NCI-H2227 treated with DMSO at 0.1 percent for 48 hours (cell line): ENCODE measurements around the gene COL15A1.
"Not testable (repeated sequence)": the region's sequence is repeated elsewhere in the genome, so short reads cannot be mapped to it uniquely, and the experiment has no call there.

Source experiments
- DNase-seq: peaks from one replicate; lab custom pipeline; 2025; lab: John Stamatoyannopoulos, UW

The COL15A1 gene

DNA sequence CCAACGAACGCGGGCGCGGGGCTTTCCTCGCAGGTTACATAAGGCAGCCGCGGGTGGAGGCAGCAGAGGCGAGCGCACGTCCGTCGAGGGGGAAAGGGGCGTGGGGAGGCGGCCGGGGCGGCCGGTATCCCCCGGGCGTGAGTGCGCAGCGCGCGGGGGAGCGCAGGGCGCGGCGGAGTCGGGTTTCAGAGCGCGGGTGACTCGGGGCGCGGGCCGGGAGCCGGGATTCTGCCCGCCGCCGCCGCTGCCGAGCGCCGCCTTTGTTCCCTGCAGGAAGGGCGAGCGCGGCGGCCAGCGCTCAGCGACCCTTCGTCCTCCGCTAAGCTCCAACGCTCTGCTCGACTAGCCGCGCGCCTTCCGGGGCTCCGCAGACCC is at the start of gene COL15A1:
TSS of gene COL15A1 (plus strand) at position 226 of the 375 bp plus-strand sequence. CDS start 155 bp downstream, outside the sequence.
- DNase-seq: no peak

DNA sequence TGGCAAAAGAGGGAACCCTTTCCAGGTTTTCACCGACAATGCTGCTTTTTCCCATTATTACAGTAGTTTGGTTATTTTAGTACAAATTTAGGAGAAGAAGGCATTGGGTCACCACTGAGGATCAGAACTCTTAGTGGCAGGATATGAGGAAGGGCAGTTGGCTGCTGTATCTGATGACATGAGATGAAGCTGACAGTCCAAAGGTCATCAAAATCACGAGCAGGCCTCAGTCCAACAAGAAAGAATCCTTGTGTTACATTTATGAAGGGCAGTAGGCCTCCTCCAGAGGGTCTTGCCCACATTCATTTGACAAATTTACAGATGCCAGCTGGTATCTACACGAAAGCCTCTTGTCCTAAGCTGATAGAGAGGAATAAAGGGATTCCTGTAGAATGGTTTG is 49.5 kb upstream of the COL15A1 start:
- DNase-seq: no peak

DNA sequence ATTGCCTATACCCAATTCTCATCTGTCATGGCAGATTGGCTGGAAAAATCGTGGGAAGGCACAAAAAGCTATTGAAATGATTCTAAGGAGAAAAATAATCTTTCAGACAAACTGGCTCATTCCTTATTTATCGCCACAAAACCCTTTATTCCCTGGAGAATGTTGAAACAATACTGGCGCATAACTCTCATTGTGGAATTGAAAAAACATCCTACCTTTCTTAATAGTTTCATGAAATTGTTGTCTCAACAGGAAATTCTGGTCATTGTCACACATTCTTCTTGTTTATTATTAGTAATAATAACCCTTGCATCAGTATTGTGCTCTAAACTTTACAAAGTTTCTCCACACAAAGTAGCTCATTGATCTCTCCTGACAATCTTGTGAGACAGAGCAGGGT is 48.9 kb upstream of the COL15A1 start:
- DNase-seq: no peak

DNA sequence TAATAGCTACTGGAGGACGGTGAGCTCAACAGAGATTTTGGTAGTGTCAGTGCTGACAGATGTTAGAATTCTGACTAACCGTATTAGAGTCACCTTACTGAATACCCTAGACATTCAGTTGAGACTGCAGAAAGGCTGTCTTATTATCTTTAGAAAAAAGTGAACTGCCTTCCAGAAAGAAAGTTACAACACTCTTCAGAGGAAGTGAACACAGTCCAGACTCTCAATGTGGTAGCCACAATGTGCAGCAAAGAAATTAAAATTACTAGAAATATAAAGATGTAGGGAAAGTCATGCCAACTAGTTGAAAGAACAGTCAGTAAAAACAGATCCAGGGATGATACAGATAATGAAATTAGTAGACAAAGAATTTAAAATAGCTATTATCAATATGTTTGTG is 47.1 kb upstream of the COL15A1 start:
- no peak for DNase-seq

DNA sequence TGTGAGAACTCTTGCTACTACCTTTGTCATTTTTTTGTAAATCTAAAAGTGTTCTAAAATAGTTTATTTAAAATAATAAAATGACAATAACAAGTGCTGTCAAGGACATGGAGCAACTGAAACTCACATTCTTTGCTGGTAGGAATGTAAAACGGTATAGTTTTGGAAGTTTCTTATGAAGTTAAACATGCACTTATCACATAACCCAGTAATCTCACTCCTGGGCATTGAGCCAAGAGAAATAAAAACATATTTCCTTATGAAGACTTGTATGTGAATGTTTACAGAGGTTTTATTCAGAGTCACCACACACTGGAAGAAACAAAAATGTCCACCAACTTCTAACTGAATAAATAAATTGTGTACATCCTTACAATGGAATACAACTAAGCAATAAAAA is 46.0 kb upstream of the COL15A1 start:
- DNase-seq: no peak

DNA sequence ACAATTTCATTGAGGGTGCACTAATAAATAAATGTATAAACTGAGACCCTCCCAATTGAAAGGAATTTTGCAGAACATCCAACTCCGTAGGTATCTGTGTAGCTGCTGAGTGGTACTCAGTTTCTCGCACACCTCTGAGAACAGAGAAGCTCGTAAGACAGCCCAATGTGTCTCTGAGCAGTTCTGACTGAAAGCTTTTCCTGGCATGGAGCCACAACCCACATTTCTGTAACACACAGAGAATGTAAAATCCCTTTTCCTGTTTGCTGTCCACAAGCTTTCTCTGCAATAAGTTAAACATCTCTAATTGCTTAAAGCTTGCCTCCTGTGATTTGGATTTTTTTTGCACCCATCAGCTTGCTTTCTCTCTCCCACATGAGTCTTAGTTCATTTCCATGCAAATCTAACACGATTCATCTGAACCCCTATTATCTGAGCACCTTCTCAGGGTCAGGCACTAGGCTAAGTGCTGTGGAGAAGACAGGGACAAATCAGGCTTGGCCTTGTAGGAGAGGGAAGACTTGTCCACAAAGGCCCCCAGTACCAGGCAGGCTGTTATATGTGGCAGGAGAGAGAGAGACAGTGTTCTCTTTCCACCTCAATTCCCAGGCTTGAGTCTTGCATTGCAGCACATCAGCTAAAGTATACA is 44.2 kb upstream of the COL15A1 start:
- DNase-seq: no peak

DNA sequence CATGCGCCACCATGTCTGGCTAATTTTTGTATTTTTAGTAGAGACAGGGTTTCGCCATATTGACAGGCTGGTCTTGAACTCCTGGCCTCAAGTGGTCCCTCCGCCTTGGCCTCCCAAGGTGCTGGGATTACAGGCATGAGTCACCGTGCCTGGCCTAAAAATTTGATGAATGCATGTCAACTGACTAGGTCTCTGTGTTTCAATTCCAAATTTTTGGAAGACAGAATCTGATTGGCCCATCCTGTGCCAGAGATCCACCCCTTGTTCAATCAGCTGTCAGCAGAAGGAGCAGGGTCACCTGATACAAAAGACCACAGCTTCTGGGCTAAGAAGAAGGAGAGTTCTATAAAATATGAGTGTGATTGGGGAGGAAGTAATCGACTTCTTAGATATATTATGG is 43.5 kb upstream of the COL15A1 start:
- DNase-seq: no peak

DNA sequence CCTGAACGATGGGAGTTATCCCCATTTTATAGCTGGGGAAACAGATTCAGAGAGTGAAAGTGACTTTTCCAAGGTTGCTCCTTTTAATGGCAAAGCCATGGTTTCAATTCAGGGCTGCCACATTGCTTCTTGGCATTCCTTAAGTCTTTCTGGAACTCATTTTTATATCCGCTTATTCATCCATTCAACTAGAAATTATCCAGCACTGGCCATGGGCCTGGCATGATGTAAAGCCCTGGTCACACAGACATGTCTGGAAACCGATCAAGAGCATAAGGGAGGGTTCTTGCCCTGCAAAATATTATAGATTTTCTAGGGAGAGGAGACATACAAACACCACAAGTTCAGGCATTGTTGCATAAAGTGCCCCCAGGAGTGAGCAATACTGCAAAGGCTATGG is 43.0 kb upstream of the COL15A1 start:
- DNase-seq: no peak

DNA sequence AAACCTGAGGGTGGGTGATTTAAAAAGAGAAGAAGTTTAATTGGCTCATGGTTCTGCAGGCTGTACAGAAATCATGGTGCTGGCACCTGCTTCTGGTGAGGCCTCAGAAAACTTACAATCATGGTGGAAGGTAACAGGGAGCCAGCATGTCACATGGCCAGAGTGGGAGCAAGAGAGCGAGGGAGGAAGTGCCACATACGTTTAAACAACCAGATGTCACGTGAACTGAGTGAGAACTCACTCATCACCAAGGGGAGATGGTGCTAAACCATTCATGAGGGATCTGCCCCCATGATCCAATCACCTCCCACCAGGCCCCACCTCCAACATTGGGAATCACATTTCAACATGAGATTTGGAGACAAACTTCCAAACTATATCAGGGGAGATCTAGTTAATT is 41.9 kb upstream of the COL15A1 start:
- not testable (repeated sequence) for DNase-seq

DNA sequence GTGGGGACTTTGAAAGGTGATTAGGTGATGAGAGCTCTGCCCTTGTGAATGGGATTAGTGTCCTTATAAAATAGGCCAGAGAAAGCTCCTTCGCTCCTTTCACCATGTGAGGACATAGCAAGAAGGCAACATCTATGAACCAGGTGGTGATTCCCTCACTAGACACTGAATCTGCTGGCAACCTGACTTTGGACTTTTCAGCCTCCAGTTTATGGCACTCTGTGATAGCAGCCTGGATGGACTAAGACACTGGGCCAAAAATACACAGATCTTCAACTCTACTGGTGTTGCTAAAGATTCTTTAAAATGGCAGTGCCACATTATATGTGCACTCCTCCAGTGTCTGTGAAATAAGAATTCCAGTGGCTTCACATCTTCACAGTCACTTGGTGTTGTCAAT is 41.2 kb upstream of the COL15A1 start:
- no peak for DNase-seq

DNA sequence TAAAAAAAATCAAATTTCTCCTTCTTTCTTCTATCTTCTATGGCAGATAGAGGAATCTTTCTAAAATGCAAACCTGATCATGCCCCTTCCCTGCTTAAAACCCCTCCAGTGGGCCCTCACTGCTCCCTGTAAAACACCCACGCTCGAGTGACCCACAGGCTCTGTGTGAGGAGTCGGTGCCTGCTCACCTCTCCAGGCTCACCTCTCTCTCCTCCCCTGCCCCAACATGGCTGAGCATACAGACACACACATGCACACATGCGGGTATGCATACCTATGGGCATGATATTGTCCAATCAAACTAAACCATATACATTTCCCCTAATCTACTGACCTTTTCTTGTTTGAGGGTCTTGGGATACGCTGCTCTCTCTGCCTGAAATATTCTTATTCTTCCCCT is 40.8 kb upstream of the COL15A1 start:
- DNase-seq: no peak

DNA sequence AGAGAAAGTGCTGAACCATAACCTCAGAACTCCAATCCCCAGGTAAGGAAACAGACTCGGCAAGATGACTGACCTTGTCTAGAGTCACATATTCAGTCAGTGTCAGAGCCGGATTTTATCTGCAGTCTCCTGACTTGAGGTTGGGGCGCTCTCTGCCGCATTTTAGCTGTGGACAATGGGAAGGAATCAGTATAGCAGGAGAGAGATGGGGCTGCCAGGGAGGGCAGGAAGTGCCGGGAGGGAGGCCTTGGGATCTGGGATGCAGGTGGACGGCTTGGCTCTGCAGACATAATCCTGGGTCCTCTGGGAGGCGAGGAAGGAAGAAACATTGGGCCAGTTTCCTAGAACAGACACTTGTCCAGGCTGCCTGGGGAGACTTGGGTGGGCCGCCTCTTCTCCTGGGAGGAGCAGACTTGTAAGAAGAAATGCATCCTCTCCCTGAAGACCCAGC is 39.7 kb upstream of the COL15A1 start:
- no peak for DNase-seq

DNA sequence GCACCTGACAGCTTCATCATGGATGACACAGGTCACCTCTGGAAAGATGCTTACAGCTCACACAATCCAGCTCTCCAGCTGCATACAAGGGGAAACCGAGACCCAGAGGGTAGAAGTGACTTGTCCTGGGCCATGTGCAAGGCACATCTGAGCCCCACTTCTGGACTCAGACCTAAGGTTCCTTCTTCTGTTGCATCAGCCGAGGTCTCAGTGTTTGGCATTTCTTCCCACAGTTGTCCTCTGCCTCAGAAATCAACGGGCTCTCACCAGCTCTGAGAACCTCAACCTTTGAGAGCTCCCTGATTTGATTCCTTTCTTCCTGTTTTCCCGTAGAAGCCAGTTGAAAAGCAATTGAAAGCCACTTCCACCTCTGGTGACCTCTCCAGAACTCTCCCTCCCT is 38.7 kb upstream of the COL15A1 start:
- DNase-seq: no peak

DNA sequence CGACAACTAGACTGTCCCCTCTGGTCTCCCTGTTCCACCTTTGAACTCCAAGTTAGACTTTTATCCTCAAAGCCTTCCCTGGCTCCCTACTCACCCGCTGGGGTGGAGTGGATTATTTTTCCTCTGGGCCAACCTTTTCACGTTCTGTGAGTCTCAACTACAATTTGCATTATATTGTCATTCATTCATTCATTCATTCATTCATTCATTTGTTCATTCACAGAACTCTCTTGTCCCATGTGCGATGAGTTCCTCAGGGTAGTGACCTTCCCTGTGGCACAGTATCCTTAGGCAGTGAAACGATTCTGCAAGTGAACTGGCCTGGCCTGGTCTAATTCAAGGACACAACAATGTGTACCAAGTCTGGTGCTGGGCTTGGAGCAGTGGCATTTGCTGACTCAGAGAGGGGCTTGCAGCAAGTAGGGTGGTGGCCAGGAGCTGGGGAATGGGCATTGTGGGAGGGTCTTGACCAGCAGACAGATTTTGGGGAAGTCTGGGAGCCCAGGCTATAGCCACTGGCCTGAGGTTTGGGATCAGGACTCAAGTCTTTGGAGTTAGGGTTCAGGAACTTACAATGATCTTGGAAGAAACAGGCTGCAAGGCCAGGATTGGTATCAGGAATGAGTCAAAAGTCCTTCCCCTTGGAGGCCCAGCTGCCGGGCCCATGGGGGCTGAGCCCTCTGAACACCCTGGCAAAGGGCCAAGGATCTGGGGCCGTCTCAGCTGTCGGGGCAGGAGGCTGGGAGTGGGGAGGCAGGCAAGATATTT is 37.2 kb upstream of the COL15A1 start:
- no peak for DNase-seq

DNA sequence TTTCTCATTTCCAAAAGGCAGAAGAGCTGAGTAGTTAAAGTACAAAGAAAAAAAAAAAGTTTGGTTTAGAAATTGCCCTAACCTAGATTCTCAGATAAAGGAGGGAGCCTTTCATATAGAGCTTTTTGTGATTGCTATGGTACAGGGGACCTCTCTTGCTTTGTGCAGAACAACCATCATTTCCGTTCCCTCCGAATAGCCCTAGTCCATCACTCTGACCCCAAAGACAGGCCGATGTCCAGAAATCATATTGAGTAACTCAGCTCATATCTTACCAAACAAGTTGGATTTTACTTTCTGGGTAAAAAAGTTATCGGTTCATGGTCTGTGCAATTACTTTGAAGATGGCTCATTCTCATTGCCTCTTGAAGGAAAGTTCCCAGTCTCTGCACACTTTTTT is 36.7 kb upstream of the COL15A1 start:
- DNase-seq: no peak

DNA sequence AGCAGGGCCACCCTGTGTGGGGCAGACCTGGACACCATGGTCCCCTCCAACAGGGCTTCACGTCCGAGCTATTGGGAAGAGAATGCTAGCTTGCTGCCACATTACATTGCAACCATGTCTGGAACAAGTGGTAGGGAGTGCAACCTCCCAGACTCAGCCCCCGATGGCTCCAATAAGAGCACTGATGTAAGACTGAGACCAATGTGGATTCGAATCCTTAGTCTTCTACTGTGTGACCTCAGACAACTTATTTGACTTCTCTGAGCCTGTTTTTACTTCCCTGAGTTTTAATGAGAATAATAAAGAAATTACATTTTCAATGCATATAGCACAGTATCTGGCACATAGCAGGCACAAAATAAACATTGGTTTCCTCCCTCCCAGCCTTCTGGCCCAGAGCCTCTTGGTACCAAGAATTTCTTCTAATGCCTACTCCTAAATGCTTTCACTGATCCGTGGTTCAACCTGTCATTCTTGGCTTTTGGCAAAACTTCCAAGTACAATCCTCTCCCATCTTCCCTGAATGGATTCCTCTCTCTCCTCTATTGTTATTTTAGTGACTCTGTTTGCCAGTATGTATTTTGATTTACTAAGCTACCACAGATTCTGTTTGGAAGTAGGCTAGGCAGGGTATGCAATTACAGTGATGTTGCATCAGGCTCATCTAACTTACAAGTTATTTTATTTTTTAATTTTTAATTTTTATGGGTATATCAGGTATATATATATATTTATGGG is 34.6 kb upstream of the COL15A1 start:
- no peak for DNase-seq

DNA sequence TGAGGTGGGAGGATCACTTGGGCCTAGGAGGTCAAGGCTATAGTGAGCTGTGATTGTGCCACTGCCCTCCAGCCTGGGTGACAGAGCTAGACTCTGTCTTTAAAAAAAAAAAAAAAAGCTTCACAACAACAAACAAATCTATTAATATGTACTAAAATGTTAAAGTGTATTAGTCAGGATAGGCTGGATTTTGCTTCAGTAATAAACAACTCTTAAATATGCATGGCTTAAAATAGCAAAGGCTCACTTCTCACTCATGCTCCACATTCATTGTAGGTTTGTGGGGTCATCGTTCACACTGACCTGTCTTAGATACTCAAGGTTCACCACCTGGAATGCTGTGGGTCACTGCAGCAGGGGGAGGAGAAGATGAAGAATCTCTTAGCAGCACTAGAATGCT is 33.8 kb upstream of the COL15A1 start:
- DNase-seq: no peak

DNA sequence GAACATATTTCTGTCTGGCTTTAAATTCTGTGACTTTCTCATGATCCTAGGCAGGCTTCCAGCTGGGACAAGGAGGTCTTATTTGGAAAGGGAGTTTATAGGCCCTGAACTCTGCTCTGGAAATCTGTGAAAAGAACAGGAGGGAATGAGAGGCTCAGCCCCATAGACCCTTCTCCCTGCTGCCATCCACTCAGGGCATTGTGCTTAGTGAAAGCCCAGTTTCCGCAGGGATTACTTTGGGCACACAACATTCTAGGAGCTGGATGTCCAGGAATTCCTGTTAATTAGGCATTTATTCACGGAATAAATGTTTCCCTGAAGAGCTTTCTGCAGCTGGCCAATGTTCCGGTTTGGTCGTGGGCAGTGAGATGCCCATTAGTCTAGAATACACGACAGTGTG is 32.7 kb upstream of the COL15A1 start:
- no peak for DNase-seq

DNA sequence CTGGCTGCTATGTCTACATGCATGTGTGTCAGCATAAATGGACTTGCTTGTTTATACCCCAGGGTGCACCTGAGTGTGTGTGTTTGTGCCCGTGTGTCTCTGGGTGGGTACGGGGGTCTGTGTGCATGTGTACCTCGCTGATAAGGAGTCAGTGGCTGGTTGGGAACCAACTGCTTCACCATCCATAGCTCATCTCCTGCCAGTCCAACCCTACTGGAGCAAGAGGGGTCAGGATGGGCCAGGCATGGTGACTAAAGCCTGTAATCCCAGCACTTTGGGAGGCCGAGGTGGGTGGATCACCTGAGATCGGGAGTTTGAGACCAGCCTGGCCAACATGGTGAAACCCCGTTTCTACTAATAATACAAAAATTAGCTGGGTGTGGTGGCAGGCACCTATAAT is 32.0 kb upstream of the COL15A1 start:
- DNase-seq: not testable (repeated sequence)

DNA sequence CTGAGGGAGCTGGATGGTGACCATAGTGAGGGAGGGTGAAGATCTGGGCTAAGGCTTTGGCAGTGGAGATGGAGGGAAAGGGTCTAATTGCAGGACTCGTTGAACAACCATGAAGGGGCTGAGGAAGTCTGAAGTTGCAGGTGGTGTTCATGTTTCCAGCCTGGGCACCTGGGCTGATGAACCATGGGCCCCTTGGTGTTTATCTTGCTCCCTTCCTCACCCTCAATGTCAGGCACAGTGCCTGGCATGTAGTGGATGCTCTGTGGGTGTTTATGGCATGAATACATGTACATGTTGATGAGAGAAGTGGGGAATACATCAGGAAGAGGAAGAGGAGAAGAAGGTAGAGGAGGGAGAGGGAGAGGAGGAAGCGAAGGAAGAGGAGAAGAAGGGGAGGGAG is 31.3 kb upstream of the COL15A1 start:
- DNase-seq: no peak

DNA sequence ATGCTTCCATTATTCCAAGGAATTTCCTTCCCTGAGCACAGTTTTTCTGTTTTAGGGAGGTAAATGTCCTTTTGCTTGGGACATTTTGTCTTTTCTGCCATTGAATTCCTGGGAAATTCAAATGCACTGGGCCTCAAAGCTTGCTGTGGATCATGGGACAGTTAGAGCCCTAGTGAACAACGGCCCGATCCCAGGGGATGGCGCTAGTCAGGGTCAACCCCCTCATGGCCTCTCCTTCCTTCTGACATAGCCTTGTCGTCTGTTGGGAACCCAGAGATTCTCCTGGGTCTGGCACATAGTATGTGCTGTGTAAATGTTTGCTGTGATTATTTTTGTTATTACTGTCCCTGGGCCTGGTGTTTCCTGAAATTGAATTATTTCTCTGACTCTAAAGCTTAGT is 30.7 kb upstream of the COL15A1 start:
- DNase-seq: no peak

DNA sequence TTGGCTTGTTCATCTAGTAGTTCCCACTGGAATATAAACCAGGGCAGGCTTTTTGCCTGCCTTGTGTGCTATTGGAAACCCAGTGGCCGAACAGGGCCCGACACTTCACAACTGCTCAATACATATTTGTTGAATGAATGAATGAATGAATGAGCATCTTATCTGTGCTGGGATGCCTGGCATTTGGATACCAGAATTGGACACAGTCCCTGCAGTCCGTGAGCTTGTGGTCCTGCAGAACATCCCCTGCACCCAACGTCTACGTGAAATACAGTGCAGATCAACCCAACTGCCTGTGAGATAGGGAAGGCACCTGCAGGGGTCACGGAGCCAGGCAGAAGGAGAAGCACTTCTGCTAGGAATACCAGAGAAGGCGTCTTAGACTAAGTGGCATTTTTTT is 30.0 kb upstream of the COL15A1 start:
- no peak for DNase-seq

DNA sequence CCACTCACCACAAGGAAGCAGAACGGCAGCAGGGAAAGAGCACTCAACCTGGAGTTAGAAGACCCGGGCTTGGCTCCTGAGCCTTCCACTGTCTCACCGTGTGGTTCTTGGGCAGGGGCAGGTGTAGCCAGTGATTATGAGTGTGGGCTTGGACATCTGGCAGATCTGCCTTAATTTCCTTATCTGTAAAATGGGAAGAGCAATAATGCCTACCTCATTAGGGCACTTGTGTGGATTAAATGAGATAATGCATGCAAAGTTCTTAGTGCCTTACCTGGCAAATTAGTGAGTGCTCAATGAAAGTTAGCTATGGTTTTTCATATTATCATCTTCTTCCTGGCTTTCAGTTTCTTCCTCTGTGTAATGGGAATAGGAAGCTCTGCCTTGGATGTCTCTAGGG is 28.1 kb upstream of the COL15A1 start:
- no peak for DNase-seq
